GM19351 (cell line): ENCODE results near the gene ISG20.
A peak's percentile ranks its signal among the peaks of the same experiment; 100 is the strongest.

Experiments used
- ATAC-seq: cut with Tn5 transposase; IDR thresholded peaks from one replicate; pipeline ENCODE4 v1.9.1; 2021; ENCODE audit warnings: mild to moderate bottlenecking, moderate library complexity; ENCODE audit not compliant: unreplicated experiment

ISG20 gene

DNA sequence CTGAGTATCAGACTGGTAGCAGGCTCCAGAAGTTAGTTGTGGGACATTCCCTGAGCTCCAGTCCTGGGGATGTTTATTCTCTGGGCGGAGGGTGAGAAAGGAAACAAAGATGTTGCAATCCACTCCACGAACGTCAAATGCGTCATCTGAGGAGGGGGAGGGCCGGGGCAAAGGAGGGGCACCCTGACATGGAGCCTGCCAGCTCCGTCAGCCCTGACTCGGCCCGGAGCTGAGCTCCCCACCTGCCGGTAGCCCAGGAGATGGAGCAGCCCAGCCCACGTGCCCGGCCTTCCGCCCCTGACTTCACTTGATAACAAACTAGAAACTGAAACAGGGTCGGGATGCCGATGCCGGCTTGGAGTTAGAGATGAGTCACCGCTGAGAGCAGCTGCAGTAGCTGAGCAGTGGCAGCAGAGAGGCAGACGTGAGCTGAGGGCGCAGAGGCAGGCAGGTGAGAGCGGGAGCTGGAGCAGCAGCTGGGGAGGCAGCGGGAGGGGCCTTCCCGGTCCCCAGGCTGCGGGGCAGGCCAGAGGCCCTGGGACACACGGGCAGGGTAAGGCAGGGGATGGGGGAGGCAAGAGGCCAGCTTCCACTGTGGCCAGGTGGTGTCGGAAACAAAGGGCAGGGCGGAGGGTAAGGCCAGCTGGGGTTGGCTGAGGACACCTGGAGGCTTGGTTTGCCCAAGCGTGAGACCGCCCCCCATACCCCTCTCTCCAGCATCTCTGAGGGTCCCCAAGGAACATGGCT, at the start of gene ISG20:
TSS of gene ISG20 (plus strand) at position 391 of the 747 bp plus-strand sequence. CDS start at position 742, 351 bp downstream.
- peak; percentile 71 for ATAC-seq

DNA sequence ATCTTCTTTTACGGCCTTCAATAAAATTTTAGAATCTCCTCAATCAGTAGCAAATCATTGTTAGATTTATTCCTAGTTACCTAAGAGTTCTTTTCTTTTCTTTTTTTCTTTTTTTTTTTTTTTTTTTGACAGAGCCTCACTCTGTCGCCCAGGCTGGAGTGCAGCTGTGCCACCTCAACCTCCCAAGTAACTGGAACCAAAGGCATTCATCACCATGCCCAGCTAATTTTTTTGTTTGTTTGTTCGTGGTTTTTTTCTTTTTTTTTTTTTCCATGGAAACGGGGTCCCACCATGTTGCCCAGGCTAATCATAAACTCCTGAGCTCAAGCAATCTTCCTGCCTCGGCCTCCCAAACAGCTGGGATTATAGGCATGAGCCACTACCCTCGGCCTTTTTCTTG, 48.1 kb upstream of the ISG20 start:
- ATAC-seq = no peak

DNA sequence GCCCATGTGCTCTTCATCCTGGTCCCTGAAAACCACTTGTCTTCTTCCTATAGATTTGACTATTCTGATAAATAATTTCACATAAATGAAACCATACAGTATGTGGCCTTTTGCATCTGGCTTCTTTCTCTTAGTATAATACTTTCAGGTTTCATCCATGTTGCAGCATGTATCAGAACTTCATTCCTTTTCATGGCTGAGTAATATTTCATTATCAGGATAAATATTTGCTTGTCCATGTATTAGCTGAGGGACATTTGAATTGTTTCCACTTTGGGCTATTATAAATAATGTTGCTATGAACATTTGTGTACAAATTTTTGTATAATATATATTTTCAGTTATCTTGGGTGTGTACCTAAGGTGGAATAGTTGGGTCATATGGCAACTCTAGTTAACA, 47.4 kb upstream of the ISG20 start:
- ATAC-seq = no peak

DNA sequence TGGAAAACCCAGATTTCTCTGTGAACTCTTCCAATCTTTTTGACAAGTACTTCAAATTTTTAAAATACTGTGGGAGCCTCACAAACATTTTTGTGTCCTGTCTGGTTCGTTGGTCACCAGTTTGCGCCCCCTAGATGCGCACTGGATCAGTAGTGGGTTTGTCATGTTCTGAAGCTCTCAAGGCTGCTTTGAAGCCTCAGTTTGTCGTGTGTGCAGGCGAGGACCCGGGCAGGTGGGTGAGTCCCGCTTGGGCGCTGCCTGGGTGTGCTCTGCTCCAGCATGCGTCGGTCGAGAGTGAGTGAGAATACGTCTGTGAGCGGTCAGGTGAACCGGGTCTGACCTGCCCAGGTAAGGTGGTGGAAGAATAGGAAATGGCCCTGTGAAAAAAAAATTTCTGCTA, 34.9 kb upstream of the ISG20 start:
- no peak for ATAC-seq

DNA sequence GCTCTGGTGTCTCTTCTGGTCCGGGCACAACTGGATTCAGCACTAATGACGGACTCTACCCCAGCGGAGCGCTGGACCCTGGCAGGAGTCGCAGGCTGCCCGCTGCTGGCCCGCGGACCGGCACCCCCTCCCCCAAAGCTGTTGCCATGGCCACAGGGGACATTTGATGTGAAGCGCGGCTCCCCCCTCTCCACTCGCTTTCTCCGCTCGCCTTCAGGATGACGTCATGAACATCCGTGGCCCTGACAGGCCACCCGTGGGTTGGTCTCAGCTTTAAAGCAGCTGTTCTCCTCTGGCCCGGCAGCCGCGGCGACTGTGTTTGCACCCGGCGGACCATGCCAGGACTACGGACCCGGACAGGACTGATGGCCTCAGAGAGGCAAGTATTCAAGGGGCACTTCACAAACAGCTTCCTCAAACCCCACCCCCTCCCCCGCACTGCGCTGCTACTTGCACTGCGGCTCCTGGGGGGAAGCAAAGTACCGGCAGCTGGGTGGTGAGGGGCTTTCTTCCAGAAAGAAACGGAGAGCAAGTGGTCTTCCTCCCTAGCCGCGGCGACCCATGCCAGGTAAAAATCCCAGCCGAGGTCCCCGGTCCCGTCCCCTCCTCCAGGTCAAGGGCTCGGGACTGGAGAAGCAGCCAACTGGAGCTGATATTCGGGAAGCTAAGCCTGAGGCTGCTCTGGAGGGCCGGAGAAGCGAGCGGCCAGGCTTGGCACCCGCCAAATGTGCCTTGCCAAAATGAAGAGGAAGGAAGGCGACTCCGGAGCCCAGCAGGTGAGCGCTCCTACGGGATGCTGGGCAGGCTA, 34.2 kb upstream of the ISG20 start:
- no peak for ATAC-seq

DNA sequence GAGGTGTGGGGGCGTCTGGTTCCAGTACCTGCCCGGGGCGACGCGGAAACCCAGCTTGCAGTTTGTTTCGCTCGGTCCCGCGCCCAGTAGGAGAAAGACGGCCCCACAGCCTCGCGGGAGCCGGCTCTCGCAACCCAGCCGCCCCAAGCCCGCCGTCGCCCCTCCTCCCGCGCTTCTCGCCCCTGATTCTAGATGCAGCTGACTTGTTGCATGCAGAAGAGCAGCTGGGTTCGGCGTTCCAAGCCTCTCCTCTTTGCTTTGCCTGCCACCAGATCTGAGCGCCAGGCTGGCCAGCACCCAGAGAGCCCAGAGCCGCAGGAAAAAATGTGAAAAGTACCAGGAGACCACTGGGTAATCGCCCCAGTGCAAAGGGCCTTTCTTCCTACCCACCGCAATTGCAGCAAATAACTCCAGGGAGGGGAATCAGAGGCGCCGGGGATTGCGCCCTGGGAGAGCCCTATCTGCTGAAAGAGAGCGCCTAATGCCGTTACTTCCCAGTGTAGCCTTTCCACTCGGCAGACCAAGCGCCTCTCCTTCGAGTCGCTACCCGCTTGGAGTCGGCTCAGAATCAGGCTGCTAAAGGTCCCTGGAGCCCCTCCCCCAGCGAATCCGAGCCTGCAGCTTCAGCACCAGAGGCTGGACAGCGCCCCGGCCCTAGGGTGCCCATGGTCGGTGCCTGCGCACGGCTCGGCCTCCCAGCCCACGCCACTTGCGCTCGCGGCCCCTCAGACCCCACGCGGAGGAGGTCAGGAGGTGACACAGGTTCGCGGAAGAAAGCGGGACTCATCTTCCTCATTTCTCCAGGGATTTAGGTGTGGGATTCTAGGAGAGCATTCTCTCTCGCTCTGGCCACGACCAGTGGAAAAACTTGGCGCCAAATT, 33.4 kb upstream of the ISG20 start:
- no peak for ATAC-seq

DNA sequence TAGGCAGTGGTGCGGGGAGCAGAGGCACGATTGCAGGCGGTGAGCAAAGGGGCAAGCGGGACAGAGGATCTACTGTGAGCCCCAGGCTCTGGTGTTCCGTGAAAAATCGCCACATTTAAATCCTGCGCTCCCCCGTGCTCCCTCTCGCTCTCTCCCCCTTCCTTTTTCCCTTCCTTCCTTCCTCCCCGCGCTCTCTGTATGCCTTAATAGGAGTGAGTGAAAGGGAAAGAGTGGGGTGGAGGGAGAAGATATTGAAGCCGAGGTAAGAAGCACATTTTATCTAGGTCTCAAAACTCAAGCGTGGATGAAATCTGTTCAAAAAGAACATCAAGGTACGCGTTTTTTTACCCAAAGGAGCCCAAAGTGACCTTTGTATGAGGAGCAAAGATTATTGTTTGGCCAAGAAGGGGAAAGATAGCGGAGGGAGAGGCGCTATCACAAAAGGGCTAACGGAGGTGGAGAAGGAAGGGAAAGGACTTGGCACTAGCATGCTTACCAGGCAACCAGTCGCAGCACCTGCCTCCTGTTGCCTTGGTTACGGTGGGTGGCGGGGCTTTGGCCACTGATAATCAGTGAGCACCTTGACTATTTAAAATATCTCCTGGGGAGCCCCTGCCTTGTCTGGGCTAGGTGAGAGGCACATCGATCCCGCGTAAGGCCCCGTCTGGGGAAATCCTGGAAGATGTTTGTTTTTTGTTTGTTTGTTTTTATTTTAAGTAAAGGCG, 32.6 kb upstream of the ISG20 start:
- ATAC-seq = no peak

DNA sequence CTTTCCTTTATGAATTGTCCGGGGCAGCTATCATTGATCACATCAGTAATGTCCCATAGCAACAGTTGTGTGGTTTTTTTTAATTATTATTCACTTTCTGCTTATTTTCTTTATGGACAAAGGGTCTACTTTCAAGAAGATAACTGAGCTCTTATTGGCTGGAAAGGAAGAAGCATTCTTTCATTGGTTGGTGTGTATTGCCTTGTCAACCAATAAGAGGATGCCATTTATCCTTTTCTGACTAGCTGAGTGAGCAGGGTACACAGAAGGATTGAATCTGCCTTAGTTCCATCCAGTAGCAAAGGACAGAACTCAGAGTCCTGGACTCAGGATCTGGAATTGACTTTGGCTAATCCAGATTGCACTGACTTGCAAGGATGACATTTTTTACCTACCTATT, 30.9 kb upstream of the ISG20 start:
- ATAC-seq = no peak

DNA sequence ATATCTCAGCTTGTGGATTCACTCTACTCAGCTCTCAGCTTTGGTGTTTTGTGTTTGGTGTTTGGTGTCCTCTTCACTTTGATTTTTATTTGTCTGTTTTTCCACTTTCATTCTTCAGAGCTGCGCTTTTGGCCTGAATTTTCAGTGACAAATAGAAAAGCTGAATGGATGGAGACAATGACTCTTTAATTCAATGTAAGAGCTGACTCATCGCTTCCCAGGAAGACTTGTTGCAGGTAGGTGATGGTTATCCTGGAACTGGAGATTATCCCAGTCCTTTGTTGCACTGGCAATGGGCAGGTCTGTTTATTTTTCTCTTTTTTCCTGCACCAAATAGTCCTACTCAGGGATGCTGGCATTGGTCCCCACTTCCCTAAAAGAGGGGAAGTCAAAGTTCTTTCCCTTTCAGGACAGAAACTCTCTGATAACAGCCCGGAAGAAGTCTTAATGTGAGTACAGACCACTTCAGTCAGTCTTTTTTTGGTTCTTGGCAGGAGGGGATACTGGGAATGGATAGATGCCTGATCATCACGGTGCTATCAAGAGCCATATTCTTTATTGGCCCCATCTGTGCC, 30.1 kb upstream of the ISG20 start:
- no peak for ATAC-seq

DNA sequence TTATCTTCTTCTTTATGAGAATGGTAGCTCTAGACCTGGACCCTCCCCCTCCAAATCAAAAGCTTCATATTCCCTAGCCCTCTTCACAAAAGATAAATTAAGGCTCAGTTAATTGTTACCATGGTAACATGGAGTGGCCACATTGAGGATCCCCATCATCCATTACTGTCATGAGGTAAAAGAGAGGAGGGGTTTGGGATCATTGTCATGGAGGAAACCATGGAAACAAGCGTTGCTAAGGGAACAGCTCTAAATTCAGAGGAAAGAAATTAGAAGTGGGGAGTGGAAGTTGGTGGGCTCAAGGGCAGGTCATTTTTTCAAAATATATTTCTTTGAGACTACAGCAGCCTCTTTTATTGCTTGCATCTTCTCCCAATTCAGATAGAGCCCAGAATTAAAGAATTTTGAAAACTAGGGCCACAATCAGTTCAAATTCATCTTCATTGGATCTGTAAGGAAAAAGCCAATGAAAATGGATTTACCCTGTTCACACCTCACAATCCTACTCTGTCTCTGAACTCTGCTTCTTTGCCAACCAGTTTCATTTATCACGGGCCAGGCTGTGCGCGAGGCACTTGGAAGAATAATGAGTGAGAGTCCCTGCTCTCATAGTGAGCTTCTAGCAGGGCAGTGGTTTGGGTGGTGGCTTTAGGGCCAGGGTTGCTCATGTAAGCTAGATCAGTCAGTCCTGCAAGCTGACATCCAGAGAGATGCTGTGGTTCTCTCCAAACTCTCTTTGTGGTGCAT, 29.3 kb upstream of the ISG20 start:
- ATAC-seq = no peak

DNA sequence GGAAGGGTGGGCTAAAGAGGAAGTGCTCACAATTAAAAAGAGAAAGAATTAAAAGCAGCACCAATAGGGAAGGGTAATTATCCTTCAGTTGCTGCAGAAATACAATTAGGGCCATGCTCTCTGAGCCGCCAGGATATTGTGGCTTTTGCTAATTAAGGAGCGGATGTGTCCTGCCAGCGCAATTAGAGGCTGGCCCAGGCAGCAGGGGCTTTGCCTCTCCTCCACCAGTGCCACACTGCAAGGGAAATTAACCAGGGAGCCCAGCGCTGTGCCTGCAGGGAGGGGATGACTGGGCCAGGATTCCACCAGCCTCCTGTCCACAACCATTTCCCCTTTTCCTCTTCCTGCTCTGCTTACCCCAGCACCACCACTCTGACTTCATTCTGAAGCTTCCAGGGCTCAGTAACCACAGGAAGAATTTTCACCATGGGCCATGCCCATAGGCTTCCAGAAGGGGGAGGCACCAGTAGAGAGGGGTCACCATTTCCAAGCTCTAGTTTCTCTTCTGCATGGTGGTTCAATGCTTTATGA, 28.1 kb upstream of the ISG20 start:
- ATAC-seq = no peak

DNA sequence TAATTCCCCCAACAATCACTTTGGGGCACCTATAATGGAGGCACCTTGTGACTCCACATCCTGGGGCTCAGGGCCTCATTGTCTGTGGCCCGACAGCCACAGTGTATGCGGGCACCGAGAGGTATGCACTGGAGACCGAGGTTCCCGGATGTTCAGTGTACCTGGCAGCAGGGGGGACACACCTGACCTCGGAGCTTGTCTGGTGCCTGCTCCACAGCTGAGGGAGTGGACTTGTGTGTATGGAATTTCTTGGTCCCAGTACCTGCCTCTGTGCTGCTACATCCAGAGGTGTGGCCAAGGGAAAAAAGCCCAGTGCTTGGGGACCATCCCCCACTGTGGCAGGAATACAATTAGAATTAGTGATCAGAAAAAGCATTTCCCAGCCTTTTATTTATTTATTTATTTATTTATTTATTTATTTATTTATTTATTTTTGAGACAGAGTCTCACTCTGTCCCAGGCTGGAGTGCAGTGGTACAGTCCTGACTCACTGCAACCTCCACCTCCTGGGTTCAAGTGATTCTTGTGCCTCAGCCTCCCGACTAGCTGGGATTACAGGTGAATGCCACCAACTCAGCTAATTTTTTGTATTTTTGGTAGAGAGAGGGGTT, 26.5 kb upstream of the ISG20 start:
- no peak for ATAC-seq

DNA sequence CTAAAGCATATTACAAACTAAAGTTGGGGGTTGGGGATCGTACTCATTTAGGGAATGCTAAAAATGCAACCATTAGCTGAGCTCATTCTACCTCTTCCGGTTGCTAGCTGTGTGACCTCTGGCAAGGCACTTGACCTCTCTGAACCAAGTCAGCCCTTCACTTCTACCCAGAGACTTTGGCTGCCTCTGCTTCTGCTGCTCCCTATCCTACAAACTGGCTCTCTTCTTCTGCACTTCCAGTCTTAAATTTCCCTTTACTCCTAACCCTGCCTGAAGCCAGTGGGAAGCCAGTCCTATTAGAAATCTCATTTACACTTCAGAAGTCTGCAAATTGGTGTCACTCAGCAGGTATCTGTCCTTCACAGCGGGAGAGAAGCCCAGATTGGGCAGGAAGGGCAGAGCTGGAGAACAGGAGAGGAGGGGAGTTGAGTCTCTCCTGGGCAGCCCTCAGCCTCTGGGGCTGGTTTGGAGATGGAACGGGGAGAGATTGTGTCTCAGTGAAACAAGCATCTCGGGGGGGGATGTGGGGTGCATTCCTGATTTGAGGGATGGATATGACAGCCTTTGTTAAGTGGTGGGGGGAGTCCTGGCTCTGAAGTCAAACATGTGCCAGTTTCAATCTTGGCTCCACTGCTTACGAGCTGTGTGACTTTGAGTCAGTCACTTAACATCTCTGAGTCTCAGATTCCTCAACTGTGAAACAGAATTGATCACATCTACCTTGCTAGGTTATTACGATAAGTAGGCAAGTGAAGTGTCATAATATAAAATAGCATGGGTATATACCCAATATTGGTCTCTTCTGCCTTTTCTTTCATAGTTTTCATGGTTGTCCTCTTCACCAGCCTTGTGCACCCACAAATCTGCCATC, 25.5 kb upstream of the ISG20 start:
- peak; percentile 45 for ATAC-seq

DNA sequence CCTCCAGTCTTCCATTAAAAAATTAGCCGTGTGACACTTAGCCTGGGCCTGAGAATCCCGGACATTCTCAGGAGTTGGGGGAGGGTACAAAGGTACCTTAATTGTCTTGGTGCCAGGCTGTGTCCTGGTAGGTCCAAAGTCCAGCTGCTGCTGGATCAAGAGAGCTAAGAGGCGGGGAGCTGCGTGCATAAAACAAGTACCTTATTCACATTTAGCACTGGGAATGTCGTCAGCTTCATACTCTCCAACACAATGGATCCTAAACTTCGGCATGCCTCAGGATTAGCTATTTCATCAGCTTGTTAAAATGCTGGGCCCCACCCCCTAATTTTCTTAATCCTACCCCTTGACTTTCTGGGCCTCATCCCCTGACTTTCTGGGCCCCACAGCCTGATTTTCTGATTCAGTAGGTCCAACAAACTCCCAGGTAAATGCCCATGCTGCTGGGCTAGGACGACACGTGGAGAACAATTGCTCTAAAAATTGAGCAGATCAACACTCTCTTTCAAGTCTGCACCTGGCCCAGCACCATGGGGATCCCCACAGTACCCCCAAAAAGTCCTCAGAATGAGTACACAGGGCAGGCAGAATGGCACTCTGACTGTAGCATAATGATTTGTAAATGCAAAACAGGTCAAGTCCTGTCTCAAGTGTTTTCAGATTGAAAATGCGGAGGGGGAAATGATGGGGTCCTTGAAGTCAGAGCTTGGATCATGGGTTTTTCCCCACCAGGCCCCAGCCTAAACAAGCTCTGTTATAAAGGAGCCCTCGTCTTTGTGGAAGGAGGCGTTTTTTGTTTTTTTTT, 23.3 kb upstream of the ISG20 start:
- peak; percentile 66 for ATAC-seq

DNA sequence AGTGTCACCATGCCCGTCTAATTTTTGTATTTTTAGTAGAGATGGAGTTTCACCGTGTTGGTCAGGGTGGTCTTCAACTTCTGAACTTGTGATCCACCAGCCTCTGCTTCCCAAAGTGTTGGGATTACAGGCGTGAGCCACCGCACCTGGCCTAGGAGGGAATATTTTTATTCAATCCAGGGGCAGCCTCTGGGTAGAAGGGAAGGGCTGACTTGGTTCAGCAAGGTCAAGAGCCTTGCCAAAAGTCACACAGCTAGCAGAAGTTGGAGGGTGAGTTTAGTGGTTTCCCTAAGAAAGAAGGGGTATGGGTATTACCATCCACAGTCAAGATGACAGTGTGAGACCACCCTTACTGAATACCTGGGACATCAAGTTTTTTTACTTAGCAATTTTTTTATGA, 22.6 kb upstream of the ISG20 start:
- no peak for ATAC-seq

DNA sequence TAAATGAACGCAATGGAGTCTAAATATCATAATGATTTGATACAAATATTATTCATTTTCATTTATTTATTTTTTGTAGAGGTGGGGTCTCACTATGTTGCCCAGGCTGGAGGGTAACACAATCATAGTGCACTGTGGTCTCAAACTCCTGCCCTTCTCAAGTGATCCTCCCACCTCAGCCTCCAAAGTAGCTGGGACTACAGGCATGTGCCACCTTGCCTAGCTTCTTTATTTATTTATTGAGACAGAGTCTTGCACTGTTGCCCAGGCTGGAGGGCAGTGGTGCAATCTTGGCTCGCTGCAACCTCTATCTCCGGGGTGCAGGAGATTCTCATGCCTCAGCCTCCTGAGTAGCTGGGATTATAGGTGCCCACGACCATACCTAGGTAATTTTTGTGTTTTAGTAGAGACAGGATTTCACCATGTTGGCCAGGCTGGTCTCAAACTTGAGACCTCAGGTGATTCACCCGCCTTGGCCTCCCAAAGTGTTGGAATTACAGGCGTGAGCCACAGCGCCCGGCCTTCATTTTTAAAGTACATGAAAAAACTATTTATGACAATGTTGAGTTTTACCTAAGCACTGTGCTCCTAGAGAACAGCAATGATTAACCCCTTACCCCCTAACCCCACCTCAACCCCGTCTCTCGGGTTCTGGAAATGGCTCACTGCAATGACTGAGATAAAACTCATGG, 21.6 kb upstream of the ISG20 start:
- ATAC-seq = no peak

DNA sequence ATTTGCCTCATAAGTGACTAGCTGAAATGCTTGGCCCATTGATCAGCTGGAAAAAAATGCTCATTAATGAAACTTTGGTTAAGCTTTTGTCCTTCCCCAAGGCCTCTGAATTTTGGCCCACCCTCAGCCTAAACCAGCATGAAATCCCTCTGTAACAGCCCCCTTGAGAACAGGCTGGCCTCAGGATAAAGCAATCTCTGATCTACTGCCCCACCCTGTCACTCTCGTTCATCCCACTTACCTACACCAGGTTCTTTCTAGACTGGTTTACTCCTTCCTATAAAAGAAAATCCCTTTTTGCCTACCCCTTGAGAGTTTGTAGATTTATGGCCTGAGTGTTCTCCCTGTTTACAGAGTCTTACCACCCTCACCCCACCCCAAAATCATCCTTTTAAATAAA, 21.0 kb upstream of the ISG20 start:
- ATAC-seq = no peak
